Gastroesophageal sphincter (tissue), 4 donors: Measurements from ENCODE around the gene DCP1B. TPM values are rescaled to one million over a fixed set of nuclear protein-coding genes. Genes with fewer than 3 reads are reported as not detected.
A peak's percentile ranks its signal among the peaks of the same experiment; 100 is the strongest.

Experiments
- ATAC-seq: fragments of 150-250 bp; one replicate; pipeline ENCODE4 v1.9.1; 2016; ENCODE audit warnings: mild to moderate bottlenecking, moderate library complexity
- H3K27ac ChIP-seq, 4 donors: fragments of 200-600 bp; sonication (generic) in 3 of 4; 1 replicate in 3 of 4; 2 replicates in 1 of 4; pipeline ENCODE4 v1.5.1; 2016 to 2019
- H3K27me3 ChIP-seq: fragments of 200-600 bp; sonication (generic); one replicate; pipeline ENCODE4 v1.5.1; 2019
- H3K36me3 ChIP-seq, 2 donors: fragments of 200-600 bp; sonication (generic); one replicate each; pipeline ENCODE4 v1.5.1; 2019; ENCODE audit warnings: control low read depth in 1 of 2
- H3K4me1 ChIP-seq, 3 donors: fragments of 200-600 bp; sonication (generic); 1 replicate in 2 of 3; 2 replicates in 1 of 3; pipeline ENCODE4 v1.5.1; 2016 to 2019; ENCODE audit warnings: control low read depth in 2 of 3
- H3K4me3 ChIP-seq, 2 donors: fragments of 200-600 bp; sonication (generic); one replicate each; pipeline ENCODE4 v1.5.1; 2019; ENCODE audit warnings: mild to moderate bottlenecking in 1 of 2, moderate library complexity in 1 of 2
- H3K9me3 ChIP-seq, 3 donors: fragments of 200-600 bp; sonication (generic); one replicate each; pipeline ENCODE4 v1.5.1; 2017 to 2019; ENCODE audit warnings: control low read depth in 2 of 3
- EP300 ChIP-seq: sonication (generic); formaldehyde crosslinking; IDR thresholded peaks from one replicate; pipeline ENCODE4 v1.6.1; 2017; ENCODE audit warnings: antibody characterized with exemption, mild to moderate bottlenecking
- POLR2A ChIP-seq, 2 donors: fragments of 450-650 bp; IDR thresholded peaks; one replicate each; pipeline ENCODE4 v1.6.1; 2017; ENCODE audit warnings: antibody characterized with exemption in 2 of 2, mild to moderate bottlenecking in 2 of 2, moderate library complexity in 1 of 2
- POLR2AphosphoS5 ChIP-seq: sonication (generic); formaldehyde crosslinking; IDR thresholded peaks from one replicate; pipeline ENCODE4 v1.6.1; 2017; ENCODE audit warnings: antibody characterized with exemption
- WGBS, 2 donors: methylation state at CpG; one replicate each; pipeline ENCODE4 v1.1.5; 2018; ENCODE audit warnings: low coverage in 1 of 2; 5-methylcytosine and 5-hydroxymethylcytosine counted together
- total RNA-seq, 4 donors: library from RNA; depleted of rRNA; stranded (reverse); fragments of >200 nt; gene quantifications; one replicate each; pipeline ENCODE4 v1.1.0, GENCODE V29; 2016
- TF ChIP-seq, protein P1 (sequence below), 4 experiments: fragments of 200-600 bp in 2 of 4; fragments of 450-650 bp in 2 of 4; sonication (generic) in 1 of 4; IDR thresholded peaks; one replicate each; pipeline ENCODE4 v1.5.1; 2017 to 2019; ENCODE audit warnings: antibody characterized with exemption in 4 of 4, mild to moderate bottlenecking in 2 of 4, moderate library complexity in 2 of 4

The DCP1B gene
- total RNA-seq, 4 donors from 2014 or later: 26.1 to 30.4 (median 27.9) TPM

DNA sequence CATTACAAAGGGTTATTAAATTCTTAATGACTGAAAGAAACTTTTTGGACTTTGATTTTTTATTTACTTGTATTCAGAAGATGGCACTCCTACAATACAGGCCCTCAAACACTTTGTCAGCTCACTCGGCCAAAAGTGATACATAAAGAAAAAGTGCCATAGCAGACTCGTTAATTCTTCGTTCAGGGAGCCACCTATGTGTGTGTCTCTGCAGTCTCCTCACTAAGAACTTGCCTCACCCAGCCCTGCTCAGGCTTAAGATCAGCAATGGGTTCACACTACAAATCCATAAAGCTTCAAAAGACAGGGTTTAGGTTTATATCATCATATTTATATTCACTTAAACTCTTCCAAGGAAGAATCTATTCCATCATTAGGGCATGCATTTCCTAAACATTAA is 11.5 kb downstream of the DCP1B start:
- ATAC-seq: no peak
- H3K36me3 ChIP-seq: peaks cover 3 to 59% of the 10 kb centered on the region in 2 donors
- H3K27me3 ChIP-seq: no peaks in the 10 kb centered on the region
- H3K4me3 ChIP-seq: no peak overlapping the region
- no peaks in the 10 kb centered on the region for H3K9me3 ChIP-seq
- TF ChIP-seq POLR2A (IDR thresholded peaks at IDR 0.05) (no peak), POLR2AphosphoS5 (no peak), EP300 (no peak)
- TF ChIP-seq, protein P1, sequence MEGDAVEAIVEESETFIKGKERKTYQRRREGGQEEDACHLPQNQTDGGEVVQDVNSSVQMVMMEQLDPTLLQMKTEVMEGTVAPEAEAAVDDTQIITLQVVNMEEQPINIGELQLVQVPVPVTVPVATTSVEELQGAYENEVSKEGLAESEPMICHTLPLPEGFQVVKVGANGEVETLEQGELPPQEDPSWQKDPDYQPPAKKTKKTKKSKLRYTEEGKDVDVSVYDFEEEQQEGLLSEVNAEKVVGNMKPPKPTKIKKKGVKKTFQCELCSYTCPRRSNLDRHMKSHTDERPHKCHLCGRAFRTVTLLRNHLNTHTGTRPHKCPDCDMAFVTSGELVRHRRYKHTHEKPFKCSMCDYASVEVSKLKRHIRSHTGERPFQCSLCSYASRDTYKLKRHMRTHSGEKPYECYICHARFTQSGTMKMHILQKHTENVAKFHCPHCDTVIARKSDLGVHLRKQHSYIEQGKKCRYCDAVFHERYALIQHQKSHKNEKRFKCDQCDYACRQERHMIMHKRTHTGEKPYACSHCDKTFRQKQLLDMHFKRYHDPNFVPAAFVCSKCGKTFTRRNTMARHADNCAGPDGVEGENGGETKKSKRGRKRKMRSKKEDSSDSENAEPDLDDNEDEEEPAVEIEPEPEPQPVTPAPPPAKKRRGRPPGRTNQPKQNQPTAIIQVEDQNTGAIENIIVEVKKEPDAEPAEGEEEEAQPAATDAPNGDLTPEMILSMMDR (IDR thresholded peaks at IDR 0.05): no peak
- H3K27ac ChIP-seq: peak overlapping the region; percentile 59 to 87 (median 78)
- WGBS, 2 donors: 76 to 89% methylated on average over 3 of the region's 3 CpGs
- peaks cover 4 to 23% (median 12%) of the 10 kb centered on the region in 3 donors for H3K4me1 ChIP-seq

DNA sequence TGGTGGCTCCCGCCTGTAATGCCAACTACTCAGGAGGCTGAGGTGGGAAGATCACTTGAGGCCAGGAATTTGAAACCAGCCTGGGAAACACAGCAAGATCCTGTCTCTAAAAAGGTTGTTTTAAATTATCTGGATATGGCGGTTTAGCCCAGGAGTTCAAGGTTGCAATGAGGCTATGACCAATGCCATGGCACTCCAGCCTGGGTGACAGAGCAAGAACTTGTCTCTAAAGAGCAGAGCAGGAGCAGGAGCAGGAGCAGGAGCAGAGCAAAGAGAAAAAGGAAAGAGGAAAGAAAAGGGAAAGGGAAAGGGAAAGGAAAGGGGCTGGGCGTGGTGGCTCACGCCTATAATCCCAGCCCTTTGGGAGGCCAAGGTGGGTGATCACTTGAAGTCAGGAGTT is 15.1 kb downstream of the DCP1B start:
- peaks cover 6 to 67% of the 10 kb centered on the region in 2 donors for H3K36me3 ChIP-seq
- WGBS, 2 donors: 100% methylated on average over 1 to 3 of the region's 4 CpGs

DNA sequence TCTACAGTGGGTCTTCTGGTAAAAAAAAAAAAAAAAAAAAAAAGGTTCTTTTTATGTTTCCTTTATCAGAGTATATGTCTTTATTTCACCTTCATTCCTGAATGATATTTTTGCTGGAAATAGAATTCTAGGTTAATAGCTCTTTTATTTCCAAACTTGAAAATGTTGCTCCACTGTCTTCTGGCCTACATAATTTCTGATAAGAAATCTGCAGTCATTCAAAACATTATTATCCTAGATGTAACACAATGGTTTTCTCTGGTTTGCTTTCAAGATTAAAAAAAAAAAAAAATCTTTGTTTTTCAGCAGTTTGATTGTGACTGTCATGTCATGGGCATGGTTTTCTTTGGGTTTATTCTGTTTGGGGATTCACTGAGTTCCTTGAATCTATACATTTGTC is 19.5 kb downstream of the DCP1B start:
- no peaks in the 10 kb centered on the region for H3K4me1 ChIP-seq
- no peak overlapping the region for H3K4me3 ChIP-seq
- H3K27ac ChIP-seq: no peak overlapping the region
- ATAC-seq: no peak
- peaks cover 3 to 45% of the 10 kb centered on the region in 2 donors for H3K36me3 ChIP-seq
- H3K9me3 ChIP-seq: peaks cover 0 to 11% (median 0%) of the 10 kb centered on the region in 3 donors
- no peaks in the 10 kb centered on the region for H3K27me3 ChIP-seq
- TF ChIP-seq POLR2AphosphoS5 (no peak), POLR2A (IDR thresholded peaks at IDR 0.05) (no peak), EP300 (no peak)
- TF ChIP-seq, protein P1 (IDR thresholded peaks at IDR 0.05): no peak

More for the DNA sequence above, 15.1 kb downstream of the DCP1B start:
- Histone ChIP-seq H3K27ac (no peak overlapping the region), H3K27me3 (no peaks in the 10 kb centered on the region), H3K4me3 (no peak overlapping the region), H3K9me3 (peaks cover 0 to 11% (median 0%) of the 10 kb centered on the region in 3 donors), H3K4me1 (peaks cover 0 to 14% (median 10%) of the 10 kb centered on the region in 3 donors)
- TF ChIP-seq POLR2AphosphoS5 (no peak), POLR2A (IDR thresholded peaks at IDR 0.05) (no peak), EP300 (no peak)
- TF ChIP-seq, protein P1 (IDR thresholded peaks at IDR 0.05): no peak
- no peak for ATAC-seq

DNA sequence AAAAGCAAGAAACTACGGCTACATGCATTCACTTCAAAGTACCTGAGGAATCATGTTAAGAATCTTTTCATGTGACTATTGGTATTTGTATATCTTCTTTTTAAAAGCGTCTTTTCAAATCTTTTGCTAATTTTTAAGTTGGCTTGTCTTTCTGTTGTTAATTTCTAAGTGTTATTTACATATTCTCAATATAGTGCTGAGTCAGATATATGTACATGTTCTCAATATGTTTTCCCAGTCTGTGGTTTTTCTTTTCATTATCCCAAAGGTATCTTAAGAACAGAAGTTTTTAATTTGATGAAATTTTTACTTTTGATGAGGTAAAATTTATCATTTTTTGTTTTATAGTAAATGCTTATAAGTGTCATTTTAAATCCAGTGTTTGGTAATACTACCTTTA is 24.0 kb downstream of the DCP1B start:
- peaks cover 0 to 5% of the 10 kb centered on the region in 2 donors for H3K36me3 ChIP-seq
- WGBS, 2 donors: 83 to 93% methylated on average over 2 of the region's 2 CpGs
- no peaks in the 10 kb centered on the region for H3K27me3 ChIP-seq
- H3K27ac ChIP-seq: no peak overlapping the region
- H3K4me1 ChIP-seq: peaks cover 5 to 35% (median 11%) of the 10 kb centered on the region in 3 donors
- TF ChIP-seq EP300: no peak
- TF ChIP-seq, protein P1 (IDR thresholded peaks at IDR 0.05): no peak
- TF ChIP-seq POLR2A (IDR thresholded peaks at IDR 0.05): no peak
- TF ChIP-seq POLR2AphosphoS5: no peak
- peaks cover 0 to 7% (median 0%) of the 10 kb centered on the region in 3 donors for H3K9me3 ChIP-seq
- no peak for ATAC-seq
- H3K4me3 ChIP-seq: no peak overlapping the region

DNA sequence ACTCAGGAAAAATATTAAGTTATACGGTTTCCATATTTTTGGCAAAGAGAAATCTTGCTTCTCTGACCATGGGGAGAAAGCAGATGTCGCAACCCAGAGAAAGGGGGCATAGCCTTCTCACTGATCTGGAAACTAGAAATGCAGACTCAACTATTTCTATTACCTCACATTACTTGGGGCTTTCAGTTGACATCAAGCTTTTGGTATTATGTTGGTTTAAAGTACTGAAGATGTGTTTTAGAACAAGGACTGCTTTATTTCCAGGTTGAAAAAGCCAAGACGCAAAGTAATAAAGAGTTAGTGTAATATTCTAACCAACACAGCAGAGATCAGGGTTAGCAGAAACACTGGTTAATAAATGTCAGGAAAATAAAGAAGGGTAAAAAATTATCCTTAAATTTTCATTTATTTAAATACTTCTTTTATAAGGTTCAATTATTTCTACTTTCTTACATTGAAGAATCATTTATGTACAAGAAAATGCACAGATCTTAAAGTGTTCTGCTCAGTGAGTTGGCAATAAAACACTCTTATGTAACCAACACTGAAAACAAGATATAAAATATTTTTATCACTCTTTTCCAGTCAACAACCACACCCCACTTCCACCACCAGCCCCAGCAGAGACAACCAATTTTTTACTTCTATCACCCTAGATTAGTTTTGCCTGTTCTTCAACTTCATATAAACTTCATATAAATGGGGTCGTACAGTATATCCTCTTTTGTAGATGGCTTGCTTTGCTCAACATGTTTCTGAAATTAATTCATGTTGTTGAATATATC is 26.0 kb downstream of the DCP1B start:
- Histone ChIP-seq H3K4me1 (peaks cover 10 to 55% (median 29%) of the 10 kb centered on the region in 3 donors), H3K27ac (peak overlapping the region; percentile 13 to 88 (median 68)), H3K36me3 (no peaks in the 10 kb centered on the region), H3K27me3 (no peaks in the 10 kb centered on the region), H3K4me3 (no peak overlapping the region), H3K9me3 (no peaks in the 10 kb centered on the region)
- TF ChIP-seq, protein P1 (IDR thresholded peaks at IDR 0.05): no peak
- TF ChIP-seq POLR2AphosphoS5: peak; percentile 37
- WGBS, 2 donors: 48 to 49% methylated on average over 4 of the region's 4 CpGs
- ATAC-seq: no peak
